ENCODE results near the gene PLEKHA5. TPM values are rescaled to one million over a fixed set of nuclear protein-coding genes. Genes with fewer than 3 reads are reported as not detected.
A peak's percentile ranks its signal among the peaks of the same experiment; 100 is the strongest.

Gene PLEKHA5
- total and polyA plus RNA-seq, 2 of the 4 experiments (the other 2 are of a cell fraction): 5.3 to 12.2 TPM

DNA sequence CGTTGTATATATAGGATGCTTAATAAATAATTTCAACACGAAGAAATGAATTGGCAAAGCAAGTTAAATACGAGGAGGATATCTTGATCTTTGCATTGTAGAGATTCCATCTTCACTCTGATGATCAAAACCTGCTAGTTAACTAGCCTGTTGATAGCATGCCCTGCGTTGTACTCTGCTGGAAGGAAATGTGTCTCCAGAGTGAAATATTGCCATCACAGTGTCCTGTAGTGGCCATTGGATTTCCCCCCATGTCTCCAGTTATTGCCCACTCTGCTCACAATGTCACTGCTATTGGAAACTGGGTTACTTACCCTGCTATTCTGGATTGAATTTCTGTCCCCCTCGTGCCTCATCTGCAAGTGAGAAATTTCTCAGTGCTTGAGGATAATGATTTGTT, 109.6 kb downstream of the PLEKHA5 start:
- in situ Hi-C loops (cut with MboI; ENCODE audit: low sequenced_read_pairs): no loop called here
- no peak overlapping the region for H3K56ac ChIP-seq (ENCODE audit: extremely low read depth, insufficient read depth, low read length)
- H2AFZ ChIP-seq (replicated peaks; ENCODE audit: low read length, poor library complexity): no peak overlapping the region
- H2AK5ac ChIP-seq (ENCODE audit: low read depth, low read length): 0 out of 2 replicates have a peak overlapping the region, but pooled peaks have one; percentile 1
- H4K5ac ChIP-seq (ENCODE audit: low read depth, low read length): no peak overlapping the region
- no peaks in the 10 kb centered on the region for H3K27me3 ChIP-seq (ENCODE audit: control insufficient read depth, insufficient read depth, low read length)
- WGBS, 2 experiments (ENCODE audit: extremely low coverage in 2 of 2, insufficient read length in 1 of 2): no CpG with 5 or more reads among the region's 5 CpGs
- H2BK5ac ChIP-seq (ENCODE audit: low read depth, low read length, poor library complexity, severe bottlenecking): peak overlapping the region; percentile 32
- no peak overlapping the region for H2AK9ac ChIP-seq (replicated peaks; ENCODE audit: low read depth, low read length, poor library complexity)
- no peaks in the 10 kb centered on the region for H3K36me3 ChIP-seq (ENCODE audit: control insufficient read depth, insufficient read depth, low read length)
- intact Hi-C loops (cut with micrococcal nuclease): no loop called here
- H3K9me3 ChIP-seq (ENCODE audit: control insufficient read depth, insufficient read depth, low read length): no peaks in the 10 kb centered on the region
- no TSS peak for BruUV-seq (replicated peaks)
- H2BK20ac ChIP-seq (ENCODE audit: low read depth, low read length): no peak overlapping the region
- CTCF ChIA-PET: no interaction called here
- H3K4me1 ChIP-seq (ENCODE audit: control insufficient read depth, insufficient read depth, low read length): peaks cover 13% of the 10 kb centered on the region
- no peak overlapping the region for H3K27ac ChIP-seq (ENCODE audit: insufficient read depth, low read length)
- no peak overlapping the region; the same call in 1 of the 2 replicates for H3K4me2 ChIP-seq (ENCODE audit: low read depth, low read length)
- peak overlapping the region; percentile 15; the same call in 1 of the 3 replicates for H2BK15ac ChIP-seq (ENCODE audit: low read depth, low read length)
- peaks cover 8% of the 10 kb centered on the region for H3K9me1 ChIP-seq (ENCODE audit: insufficient read depth, low read length)
- no peak for ATAC-seq (ENCODE audit: low read depth)
- TF ChIP-seq, protein P1, sequence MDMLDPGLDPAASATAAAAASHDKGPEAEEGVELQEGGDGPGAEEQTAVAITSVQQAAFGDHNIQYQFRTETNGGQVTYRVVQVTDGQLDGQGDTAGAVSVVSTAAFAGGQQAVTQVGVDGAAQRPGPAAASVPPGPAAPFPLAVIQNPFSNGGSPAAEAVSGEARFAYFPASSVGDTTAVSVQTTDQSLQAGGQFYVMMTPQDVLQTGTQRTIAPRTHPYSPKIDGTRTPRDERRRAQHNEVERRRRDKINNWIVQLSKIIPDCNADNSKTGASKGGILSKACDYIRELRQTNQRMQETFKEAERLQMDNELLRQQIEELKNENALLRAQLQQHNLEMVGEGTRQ (IDR thresholded peaks at IDR 0.05; ENCODE audit: low read depth, low read length): no peak
- TF ChIP-seq MAZ (IDR thresholded peaks at IDR 0.05; ENCODE audit: borderline replicate concordance, low read depth, low read length): no peak
- no peak for TF ChIP-seq POLR2A (IDR thresholded peaks at IDR 0.05; ENCODE audit: low read depth, low read length)
- no peak for TF ChIP-seq BHLHE40 (IDR thresholded peaks at IDR 0.05; ENCODE audit: low read depth, low read length)
- no peak for TF ChIP-seq CEBPB (IDR thresholded peaks at IDR 0.05; ENCODE audit: low read depth, low read length)
- TF ChIP-seq SMC3 (IDR thresholded peaks at IDR 0.05; ENCODE audit: low read depth, low read length): no peak
- TF ChIP-seq, protein P2, sequence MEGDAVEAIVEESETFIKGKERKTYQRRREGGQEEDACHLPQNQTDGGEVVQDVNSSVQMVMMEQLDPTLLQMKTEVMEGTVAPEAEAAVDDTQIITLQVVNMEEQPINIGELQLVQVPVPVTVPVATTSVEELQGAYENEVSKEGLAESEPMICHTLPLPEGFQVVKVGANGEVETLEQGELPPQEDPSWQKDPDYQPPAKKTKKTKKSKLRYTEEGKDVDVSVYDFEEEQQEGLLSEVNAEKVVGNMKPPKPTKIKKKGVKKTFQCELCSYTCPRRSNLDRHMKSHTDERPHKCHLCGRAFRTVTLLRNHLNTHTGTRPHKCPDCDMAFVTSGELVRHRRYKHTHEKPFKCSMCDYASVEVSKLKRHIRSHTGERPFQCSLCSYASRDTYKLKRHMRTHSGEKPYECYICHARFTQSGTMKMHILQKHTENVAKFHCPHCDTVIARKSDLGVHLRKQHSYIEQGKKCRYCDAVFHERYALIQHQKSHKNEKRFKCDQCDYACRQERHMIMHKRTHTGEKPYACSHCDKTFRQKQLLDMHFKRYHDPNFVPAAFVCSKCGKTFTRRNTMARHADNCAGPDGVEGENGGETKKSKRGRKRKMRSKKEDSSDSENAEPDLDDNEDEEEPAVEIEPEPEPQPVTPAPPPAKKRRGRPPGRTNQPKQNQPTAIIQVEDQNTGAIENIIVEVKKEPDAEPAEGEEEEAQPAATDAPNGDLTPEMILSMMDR (conservative IDR thresholded peaks at IDR 0.05; ENCODE audit: low read depth, low read length): no peak
- no peak for TF ChIP-seq RAD21 (IDR thresholded peaks at IDR 0.05; ENCODE audit: low read length)
- no peak for TF ChIP-seq MXI1 (IDR thresholded peaks at IDR 0.05; ENCODE audit: borderline replicate concordance, low read depth, low read length)
- TF ChIP-seq MAFK (IDR thresholded peaks at IDR 0.05; ENCODE audit: low read depth, low read length): no peak
- no peak for TF ChIP-seq RCOR1 (IDR thresholded peaks at IDR 0.05; ENCODE audit: insufficient replicate concordance, low read length)
- H4K91ac ChIP-seq (ENCODE audit: insufficient read depth, low read depth, low read length): no peak overlapping the region
- H3K14ac ChIP-seq (replicated peaks; ENCODE audit: low read depth, low read length): peak overlapping the region; percentile 38; the same call in 1 of the 2 replicates
- H4K20me1 ChIP-seq (ENCODE audit: insufficient read depth, low read length): peaks cover 12% of the 10 kb centered on the region; the same call in 1 of the 2 replicates
- no peak overlapping the region for H3K23ac ChIP-seq (ENCODE audit: low read depth, low read length)
- POLR2A ChIA-PET (ENCODE audit: unreplicated experiment): interaction anchor here (0.8 kb wide), 1 partner anchor 8 kb away, joined by 3 read pairs; no protein-coding TSS in a partner anchor
- 0 out of 4 replicates have a peak overlapping the region, but pooled peaks of 1 of the 2 experiments have one; percentile 17 for H4K8ac ChIP-seq (ENCODE audit: low read depth in 2 of 2, low read length in 2 of 2)
- dilution Hi-C loops (cut with HindIII; ENCODE audit: low sequenced_read_pairs, unreplicated experiment): no loop called here
- DNase-seq: no peak
- H3K4me3 ChIP-seq (ENCODE audit: insufficient read depth, low read depth, low read length): no peak overlapping the region
- no peak overlapping the region for H2BK120ac ChIP-seq (ENCODE audit: low read depth, low read length)
- H3K18ac ChIP-seq (ENCODE audit: low read depth, low read length): peak overlapping the region; percentile 37; the same call in 1 of the 2 replicates
- peaks cover 16 to 35% of the 10 kb centered on the region in 2 experiments for H3K79me1 ChIP-seq (ENCODE audit: low read depth in 1 of 2, low read length in 2 of 2)
- peak overlapping the region; percentile 8; the same call in 1 of the 2 replicates for H3K4ac ChIP-seq (ENCODE audit: low read depth, low read length)
- no peak overlapping the region for H3K9ac ChIP-seq (ENCODE audit: low read depth, low read length)

All from IMR-90 (cell line).